ENCODE data around the gene GRIA3.

DNA sequence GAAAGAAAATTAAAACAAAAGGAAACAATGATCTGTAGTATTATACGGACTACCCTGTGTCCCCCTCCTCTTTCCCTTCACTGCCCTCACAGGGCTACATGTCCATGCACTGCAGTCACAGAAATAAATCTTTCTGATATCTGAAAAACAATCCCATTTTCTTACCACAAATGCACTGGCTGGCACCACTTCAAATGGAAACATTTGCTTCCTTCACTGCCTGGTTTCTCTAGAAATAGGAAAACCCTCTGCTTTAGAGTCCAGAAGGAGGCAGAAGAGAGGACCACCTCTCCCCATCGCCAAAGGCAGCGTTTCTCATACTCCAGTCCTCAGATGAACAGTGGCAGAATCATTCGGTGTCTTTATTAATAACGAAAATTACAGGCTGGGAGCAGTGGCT is 98.2 kb downstream of the GRIA3 start:
- TF ChIP-seq, protein P1, sequence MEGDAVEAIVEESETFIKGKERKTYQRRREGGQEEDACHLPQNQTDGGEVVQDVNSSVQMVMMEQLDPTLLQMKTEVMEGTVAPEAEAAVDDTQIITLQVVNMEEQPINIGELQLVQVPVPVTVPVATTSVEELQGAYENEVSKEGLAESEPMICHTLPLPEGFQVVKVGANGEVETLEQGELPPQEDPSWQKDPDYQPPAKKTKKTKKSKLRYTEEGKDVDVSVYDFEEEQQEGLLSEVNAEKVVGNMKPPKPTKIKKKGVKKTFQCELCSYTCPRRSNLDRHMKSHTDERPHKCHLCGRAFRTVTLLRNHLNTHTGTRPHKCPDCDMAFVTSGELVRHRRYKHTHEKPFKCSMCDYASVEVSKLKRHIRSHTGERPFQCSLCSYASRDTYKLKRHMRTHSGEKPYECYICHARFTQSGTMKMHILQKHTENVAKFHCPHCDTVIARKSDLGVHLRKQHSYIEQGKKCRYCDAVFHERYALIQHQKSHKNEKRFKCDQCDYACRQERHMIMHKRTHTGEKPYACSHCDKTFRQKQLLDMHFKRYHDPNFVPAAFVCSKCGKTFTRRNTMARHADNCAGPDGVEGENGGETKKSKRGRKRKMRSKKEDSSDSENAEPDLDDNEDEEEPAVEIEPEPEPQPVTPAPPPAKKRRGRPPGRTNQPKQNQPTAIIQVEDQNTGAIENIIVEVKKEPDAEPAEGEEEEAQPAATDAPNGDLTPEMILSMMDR (conservative IDR thresholded peaks at IDR 0.05; ENCODE audit: low read length), result no peak
- TF ChIP-seq EZH2phosphoT487 (IDR thresholded peaks at IDR 0.05; ENCODE audit: borderline replicate concordance, low read depth, low read length), result no peak

All from OCI-LY7 (cell line).